ENCODE measurements around the gene SEC22A. TPM values are rescaled to one million over a fixed set of nuclear protein-coding genes. Genes with fewer than 3 reads are reported as not detected.

The SEC22A gene
- total RNA-seq, 2 donors from 2014 or later: 24.7 to 25.3 TPM

- no peak for DNase-seq (ENCODE audit: low spot score)
- H3K27ac ChIP-seq: no peak overlapping the region
- H3K36me3 ChIP-seq: peaks cover 72% of the 10 kb centered on the region
- no peak for ATAC-seq (ENCODE audit: insufficient number of reproducible peaks, low FRiP score, low read depth)
- no peaks in the 10 kb centered on the region for H3K27me3 ChIP-seq (replicated peaks; ENCODE audit: insufficient read depth)
- H3K9me3 ChIP-seq: no peaks in the 10 kb centered on the region
- H3K4me3 ChIP-seq: no peak overlapping the region
- H3K4me1 ChIP-seq (ENCODE audit: control insufficient read depth in 1 of 2, low read depth in 2 of 2): no peaks in the 10 kb centered on the region
- no peak for TF ChIP-seq CTCF (IDR thresholded peaks at IDR 0.05)
Observed at GRCh38 chr3:123285931-123286307, 84.2 kb downstream of the SEC22A start.

GRCh38 chr3:123286308-123287023 is 84.7 kb downstream of the SEC22A start:
- Histone ChIP-seq H3K36me3 (peaks cover 73% of the 10 kb centered on the region), H3K9me3 (no peaks in the 10 kb centered on the region), H3K4me3 (no peak overlapping the region), H3K27ac (no peak overlapping the region), H3K27me3 (replicated peaks; ENCODE audit: insufficient read depth) (no peaks in the 10 kb centered on the region), H3K4me1 (ENCODE audit: control insufficient read depth in 1 of 2, low read depth in 2 of 2) (no peaks in the 10 kb centered on the region)
- ATAC-seq (ENCODE audit: insufficient number of reproducible peaks, low FRiP score, low read depth) (no peak), DNase-seq (ENCODE audit: low spot score) (no peak)
- peak; percentile 56 for TF ChIP-seq CTCF (IDR thresholded peaks at IDR 0.05)

GRCh38 chr3:123287051-123287961 is 85.6 kb downstream of the SEC22A start:
- Histone ChIP-seq H3K27ac (no peak overlapping the region), H3K4me1 (ENCODE audit: control insufficient read depth in 1 of 2, low read depth in 2 of 2) (no peaks in the 10 kb centered on the region), H3K4me3 (no peak overlapping the region), H3K27me3 (replicated peaks; ENCODE audit: insufficient read depth) (no peaks in the 10 kb centered on the region), H3K36me3 (peaks cover 67% of the 10 kb centered on the region), H3K9me3 (no peaks in the 10 kb centered on the region)
- DNase-seq (ENCODE audit: low spot score) (no peak), ATAC-seq (ENCODE audit: insufficient number of reproducible peaks, low FRiP score, low read depth) (no peak)
- no peak for TF ChIP-seq CTCF (IDR thresholded peaks at IDR 0.05)

- H3K4me3 ChIP-seq: no peak overlapping the region
- H3K9me3 ChIP-seq: no peaks in the 10 kb centered on the region
- peaks cover 62% of the 10 kb centered on the region for H3K36me3 ChIP-seq
- no peak for TF ChIP-seq CTCF (IDR thresholded peaks at IDR 0.05)
- H3K27me3 ChIP-seq (replicated peaks; ENCODE audit: insufficient read depth): no peaks in the 10 kb centered on the region
- no peak for DNase-seq (ENCODE audit: low spot score)
- H3K27ac ChIP-seq: no peak overlapping the region
- H3K4me1 ChIP-seq (ENCODE audit: control insufficient read depth in 1 of 2, low read depth in 2 of 2): no peaks in the 10 kb centered on the region
- ATAC-seq (ENCODE audit: insufficient number of reproducible peaks, low FRiP score, low read depth): no peak
Observed at GRCh38 chr3:123287962-123288302, 86.2 kb downstream of the SEC22A start.

GRCh38 chr3:123289391-123290106 is 87.8 kb downstream of the SEC22A start:
- no peaks in the 10 kb centered on the region for H3K4me1 ChIP-seq (ENCODE audit: control insufficient read depth in 1 of 2, low read depth in 2 of 2)
- no peak for DNase-seq (ENCODE audit: low spot score)
- no peaks in the 10 kb centered on the region for H3K9me3 ChIP-seq
- no peaks in the 10 kb centered on the region for H3K27me3 ChIP-seq (replicated peaks; ENCODE audit: insufficient read depth)
- no peak overlapping the region for H3K4me3 ChIP-seq
- no peak for ATAC-seq (ENCODE audit: insufficient number of reproducible peaks, low FRiP score, low read depth)
- H3K27ac ChIP-seq: no peak overlapping the region
- H3K36me3 ChIP-seq: peaks cover 58% of the 10 kb centered on the region
- TF ChIP-seq CTCF (IDR thresholded peaks at IDR 0.05): no peak

All from thoracic aorta (tissue), 2 donors.